GM21723 (cell line): ENCODE data around the gene PPP3CA.

Experiments
- ATAC-seq: cut with Tn5 transposase; IDR thresholded peaks from one replicate; pipeline ENCODE4 v1.9.1; 2021; ENCODE audit warnings: mild to moderate bottlenecking, moderate library complexity; ENCODE audit not compliant: unreplicated experiment

The PPP3CA gene

DNA sequence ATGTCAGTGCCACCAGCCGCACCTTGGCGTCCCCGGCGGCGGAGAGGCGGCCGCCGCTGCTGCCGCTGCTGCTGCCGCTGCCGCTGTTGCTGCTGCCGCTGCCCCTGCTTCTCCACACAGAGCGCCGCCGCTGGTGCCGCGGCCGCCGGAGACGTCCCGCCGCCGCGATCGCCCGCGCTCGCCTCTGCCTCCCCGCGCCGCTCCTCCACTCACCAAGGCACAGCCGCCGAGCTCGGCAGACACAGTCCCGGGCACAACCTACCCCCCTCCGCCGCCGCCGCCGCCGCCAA, at the start of gene PPP3CA:
Gene PPP3CA (minus strand): TSS at position 260 of the 290 bp plus-strand sequence.
- ATAC-seq, result peak; percentile 25

DNA sequence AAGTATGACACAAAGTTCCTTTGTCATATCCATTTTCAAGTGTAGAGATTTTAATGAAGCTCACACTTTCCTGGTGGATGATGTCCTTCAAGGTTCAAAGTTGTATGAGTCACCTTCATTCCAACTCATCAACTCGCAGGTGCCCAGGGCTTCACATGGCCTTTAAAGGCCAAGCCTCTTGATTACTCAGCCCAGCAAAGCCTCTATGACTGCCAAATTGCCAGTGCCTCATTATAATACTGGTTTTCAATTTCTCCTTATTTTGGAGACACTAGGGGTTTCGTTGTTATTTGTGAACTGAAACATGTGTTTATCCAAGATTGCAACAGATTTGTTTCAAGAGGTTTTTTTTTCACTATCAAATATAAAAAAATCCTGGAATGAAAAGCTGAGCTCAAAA, 45.9 kb upstream of the PPP3CA start:
- no peak for ATAC-seq

DNA sequence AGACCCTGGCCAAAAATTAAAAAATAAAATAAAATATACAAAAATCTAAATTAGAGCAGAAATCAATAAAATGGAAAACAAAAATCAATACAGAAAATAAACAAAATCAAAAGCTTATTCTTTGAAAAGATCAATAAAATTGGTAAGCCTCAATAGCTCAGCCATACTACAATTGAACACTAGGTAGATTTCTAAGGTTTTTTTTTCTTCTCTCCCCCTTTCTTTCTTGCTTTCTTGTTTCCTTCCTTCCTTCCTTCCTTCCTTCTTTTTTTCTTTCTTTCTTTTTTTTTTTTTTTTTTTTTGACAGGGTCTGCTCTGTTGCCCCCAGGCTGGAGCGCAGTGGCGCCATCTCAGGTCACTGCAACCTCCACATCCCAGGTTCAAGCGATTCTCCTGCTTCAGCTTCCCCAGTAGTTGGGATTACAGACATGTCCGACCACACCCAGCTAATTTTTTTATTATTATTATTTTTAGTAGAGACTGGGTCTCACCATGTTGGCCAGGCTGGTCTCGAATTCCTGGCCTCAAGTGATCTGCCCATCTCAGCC, 23.4 kb upstream of the PPP3CA start:
- ATAC-seq, result no peak

DNA sequence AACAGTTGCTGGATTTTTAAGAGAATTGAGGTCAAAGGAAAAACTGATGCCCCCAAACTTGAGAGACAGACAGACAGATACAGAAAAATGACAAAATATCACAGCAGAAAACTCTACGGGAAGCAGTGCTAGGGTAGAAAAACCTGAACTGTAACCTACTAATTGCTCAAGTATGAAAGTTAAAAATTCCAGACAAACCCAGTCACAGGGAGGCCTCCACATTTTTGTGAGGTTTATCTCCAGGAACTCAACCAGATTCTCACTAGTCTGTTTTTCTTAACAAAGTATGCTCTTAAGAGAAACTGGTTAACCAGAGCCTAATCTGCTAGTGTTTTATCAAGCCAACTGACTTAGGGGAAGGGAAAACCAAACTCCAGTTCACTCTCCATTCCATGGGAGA, 19.9 kb upstream of the PPP3CA start:
- ATAC-seq, result no peak

DNA sequence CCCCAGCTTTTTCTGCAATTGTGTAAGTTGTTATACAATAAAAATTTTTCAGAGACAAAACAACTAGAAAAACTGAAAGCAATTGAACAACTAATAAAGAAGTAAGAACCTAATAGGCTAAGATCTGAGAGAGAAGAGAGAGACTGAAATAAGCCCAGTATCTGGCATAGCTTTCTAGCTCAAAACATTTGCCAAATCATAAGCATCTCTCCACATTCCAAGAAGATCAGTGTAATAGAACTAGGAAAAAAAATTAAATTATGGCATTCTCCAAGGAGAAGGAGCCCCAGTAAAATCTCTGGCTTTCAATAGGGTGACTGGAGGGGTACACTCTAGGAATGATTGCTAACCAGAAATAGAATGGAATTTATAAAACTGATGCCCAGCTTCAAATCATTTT, 19.0 kb upstream of the PPP3CA start:
- ATAC-seq, result no peak

DNA sequence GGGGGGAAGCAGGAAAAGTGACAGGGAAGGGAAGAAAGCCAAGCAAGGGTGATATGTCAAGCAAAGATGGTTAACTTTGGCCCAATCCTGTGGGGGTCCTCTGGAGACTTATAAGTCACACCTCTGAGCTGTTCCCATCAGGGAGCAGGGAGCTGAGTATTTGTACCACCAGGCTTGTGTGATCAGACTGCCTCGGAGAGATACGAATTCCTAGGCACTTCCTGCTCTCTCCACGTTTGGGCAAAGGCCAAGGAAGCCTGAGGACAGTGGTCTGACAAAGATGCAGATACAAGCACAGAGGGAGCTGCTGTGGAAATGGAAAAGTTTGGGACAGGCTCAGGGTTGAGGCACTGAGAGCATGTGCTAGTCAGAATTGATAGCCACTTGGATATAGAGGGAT, 10.4 kb upstream of the PPP3CA start:
- no peak for ATAC-seq

DNA sequence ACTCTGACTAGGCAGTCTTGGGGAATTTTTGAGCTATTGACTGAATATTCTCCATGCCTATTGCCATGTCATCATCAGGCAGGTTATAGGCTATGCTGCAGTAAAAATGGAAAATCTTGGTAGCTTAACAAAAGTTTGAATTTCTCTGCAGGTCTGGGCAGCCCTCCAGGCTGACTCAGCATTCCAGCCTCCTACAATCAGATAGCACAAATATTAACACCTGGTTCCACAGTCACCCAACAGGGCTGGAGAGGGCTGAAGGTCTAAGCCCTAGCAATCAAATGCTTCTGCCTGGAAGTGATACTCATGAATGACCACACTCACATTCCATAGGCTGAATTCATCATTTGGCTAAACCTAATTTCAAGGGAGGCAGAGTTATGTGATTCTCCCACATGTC, 9.6 kb upstream of the PPP3CA start:
- ATAC-seq, result no peak

DNA sequence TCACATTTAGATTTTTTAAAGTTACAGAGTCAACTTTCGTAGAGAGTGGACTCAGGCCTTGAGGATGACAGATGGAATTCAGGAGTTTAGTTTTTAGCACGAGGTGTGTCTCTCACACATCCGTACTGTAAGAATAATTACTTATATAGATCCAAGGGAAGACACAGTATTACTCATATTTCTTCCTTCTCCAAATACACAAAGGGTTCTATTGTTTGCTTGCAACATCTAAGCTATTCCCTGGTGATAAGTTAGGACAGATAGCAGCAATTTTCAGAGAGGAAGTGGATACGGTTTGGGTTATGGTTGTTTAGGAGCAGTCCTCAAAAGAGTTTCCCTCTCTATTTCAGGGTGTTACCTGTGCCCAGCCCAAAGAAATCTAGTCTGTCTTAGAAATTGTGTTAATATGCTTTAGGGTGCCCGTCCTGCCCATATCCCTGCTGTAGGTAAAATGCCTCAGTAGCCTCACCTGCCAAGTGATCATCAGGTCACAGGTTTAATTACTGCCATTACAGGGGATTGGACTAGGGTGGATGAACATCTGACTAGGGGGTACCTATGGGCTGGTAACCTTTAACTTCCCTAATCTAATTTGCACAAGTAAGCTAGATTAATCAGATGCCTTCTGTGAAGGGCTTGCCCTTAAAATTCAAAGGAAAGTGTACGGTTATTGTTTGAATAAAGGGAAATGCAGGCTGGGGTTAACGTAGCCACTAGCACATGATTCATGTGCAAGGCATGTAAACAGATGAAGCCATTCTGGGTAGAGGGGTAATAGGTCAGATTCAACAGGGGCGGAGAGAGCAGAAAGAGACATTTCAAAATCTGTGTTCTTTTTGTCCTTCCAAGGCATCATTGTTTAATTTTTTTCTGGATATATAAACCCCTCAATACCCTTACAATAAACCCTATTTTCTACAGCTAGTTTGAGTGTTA, 8.7 kb upstream of the PPP3CA start:
- ATAC-seq, result no peak

DNA sequence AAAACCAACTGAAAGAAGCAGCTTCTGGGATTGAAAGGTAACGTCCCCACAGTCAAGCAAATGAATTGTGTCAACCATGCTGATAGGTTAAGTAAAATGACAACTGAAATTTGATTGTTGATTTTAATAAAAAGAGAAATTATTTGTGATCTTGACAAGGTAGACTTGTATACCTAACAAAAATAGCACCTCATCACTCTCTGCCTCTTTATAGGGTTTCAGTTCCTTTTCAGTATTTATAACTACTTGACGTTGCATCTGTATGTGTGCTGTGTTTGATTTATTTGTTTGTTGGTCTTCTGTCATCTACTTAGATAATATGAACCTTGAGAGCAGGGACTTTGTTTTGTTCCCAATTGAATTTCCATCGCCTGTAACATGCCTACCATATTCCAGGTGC, 7.9 kb upstream of the PPP3CA start:
- peak; percentile 99 for ATAC-seq

DNA sequence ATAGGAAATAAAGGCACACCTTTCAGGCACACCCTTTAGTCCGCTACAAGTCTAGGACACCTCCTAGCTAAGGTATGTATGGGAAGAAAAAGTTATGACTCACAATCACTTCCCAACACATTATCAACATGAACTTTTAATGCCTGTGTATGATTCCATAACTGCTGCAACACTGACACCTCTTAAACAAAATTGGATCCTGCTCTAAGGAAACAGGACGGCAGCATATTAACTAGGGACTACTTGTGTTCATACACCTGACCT, 2.4 kb upstream of the PPP3CA start:
- no peak for ATAC-seq

DNA sequence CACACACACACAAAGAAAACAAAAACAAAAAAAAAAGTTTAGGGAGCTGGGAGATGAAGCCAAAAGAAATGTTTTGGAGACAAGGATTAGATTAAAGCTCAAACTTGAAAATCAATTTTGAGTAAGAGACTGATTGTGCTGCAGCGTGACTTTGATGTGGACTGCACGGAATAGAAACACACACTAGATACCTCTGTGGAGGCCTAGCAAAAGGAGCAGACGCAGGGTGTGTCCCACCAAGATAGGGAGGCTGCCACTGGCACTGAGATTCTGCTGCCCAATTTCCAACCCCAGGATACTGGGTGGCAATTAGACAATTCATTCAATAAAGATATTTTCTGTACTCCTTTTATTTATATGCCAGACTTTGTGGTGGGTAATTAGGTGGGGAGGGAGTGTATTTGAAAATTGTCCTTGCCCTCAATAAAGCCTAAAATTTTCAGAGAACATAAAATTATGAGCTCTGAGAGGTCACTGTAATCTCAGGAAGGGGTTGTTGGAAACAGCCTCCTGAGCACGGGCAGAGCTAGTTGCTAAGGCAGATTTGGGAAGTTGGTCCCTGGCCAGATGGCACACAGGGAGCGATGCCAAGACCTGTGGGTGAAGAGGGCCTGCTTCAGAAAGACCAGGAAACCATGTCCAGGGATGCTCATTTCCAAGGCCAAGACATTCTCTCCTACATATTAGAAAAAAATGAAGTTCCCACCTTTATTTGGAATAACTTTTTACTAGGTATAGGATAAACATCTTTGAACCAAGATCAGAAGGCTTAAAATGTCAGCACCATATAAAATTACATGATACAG, 1.9 kb upstream of the PPP3CA start:
- ATAC-seq, result no peak

DNA sequence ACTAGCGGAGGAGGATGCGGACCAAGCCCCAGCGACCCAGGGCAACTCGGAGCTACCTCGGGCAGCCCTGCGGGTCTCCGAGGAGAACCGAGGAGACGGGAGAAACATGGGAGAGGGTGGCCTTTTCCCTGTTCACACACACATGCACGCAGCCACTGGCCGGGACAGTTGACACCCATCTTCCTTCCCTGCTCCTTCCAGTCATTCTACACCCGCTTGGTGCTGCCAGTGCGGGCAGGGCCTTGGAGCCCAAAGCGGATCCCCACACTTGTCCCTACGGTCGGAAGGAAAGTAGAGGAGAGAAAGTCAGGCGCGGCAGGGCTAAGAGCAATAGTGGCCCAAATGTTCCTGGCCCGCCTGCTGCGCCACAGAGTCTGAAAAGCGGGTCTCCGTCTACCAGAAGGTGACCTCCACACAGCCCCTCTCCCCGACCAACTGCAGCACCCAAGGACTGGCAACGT, 1.1 kb upstream of the PPP3CA start:
- ATAC-seq, result no peak

DNA sequence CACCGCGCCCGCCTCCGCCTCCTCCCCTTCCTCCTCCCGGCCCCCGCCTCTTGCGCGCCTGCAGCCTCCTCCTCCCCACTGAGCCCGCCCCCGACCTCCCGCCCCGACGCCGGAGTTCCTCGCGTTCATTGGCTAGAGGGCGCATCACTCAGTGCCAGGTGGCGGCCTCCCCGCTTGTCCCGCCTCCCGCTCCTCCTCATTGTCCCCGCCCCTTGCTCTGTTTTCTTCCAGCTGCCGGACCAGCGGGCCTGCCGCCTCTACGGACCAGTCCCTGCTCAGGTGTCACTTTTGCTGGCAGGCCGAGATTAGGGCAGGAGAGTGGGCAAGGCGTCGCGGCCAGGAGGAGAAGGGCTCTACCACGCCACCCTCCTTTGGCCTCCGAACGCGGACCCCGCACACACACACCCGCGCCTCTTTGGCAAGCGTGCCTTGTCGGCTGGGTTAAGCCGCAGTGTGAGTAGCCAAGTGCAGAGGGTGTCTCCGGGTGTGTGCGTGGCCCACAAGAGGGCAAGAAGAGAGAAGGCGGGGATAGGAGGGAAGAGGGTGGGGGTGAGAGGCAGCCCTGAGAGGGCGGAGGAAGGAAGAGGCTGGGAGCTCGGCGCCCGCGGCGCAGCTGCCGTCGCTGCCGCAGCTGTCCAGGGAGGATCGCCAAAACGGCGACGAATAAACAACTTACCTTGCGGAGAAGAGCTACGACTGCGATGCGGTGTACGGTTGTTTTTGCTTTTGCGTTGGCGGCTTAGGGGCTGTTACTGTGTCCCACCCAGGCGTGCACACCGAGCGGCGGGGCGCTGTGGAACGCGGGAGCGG, 436 bp upstream of the PPP3CA start:
- ATAC-seq, result peak; percentile 80

DNA sequence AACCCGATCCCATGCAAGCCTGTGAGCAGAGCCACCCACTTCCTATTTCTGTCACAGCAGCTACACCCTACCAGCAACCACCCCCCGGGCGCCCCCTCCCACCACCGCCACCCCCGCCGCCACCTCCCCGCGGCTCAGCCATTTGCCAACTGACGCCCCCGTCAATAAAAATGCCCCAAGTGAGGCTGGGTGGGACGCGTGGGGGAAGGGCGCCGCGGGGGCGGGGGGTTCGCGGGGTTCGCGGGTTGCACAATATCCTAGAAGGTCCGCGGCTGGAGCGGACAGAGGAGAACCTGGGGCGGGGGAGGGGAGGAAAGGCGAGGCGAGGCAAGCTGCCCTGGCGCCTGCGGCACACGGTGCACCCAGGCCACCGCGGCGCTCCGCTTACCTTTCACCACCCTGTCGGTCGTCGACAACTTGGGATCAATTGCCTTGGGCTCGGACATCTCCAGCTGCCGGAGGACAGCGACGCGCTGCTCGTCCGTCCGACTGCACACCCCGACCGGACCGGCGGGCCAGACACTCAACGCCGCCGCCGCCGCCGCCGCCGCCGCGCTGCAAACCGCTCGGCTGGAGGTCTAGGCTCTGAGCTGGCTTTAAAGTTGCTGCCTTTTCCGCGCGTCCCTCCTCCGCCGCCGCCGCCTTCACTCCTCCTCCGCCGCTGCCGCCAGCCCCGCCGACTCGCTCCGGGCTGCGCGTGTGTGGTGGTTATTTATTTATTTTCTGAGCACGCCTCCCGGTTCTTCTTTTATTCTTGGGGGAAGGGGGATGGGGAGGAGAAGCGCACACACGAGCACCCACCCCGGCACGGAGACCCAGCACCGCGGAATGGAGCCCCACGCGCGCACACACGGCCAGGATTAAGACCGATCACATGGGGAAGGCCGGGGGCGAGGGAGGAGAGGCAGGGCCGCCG, 717 bp downstream of the PPP3CA start:
- ATAC-seq, result peak; percentile 14

DNA sequence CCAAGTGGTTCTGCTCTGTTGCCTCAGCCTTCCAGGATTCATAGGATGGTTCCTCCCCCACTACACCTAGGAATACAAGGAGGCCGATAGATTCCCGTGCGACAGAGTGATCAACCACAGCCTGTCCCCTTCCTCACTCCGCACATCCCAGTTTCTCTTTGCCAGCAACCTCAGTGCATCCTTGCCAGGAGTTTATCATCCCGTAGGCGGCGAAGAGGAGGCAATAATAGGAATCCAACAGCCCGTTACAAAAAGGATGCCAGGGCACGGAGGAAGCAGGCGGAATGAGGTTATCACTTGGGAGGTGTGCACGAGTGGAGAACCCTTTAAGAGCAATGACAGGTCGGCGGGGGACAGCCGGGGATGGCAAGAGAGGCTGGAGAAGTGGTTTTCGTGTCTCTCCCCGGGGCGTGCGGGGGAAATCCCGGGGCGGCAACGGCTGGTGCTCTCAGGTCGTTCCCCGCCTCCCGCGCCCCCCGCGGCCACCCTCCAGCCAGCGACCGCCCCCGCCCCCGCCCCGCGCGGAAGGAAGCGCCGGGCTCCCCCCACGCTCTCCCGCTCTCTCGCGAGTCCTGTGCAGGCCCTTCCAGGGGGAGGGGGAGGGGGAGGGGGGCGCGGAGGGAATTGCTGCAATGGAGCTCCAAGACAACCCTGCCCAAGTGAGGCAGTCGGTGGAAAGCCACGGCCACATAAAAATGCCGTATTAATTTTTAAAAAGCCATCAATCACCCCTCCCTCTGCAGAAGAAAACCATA, 1.6 kb downstream of the PPP3CA start:
- peak; percentile 7 for ATAC-seq

DNA sequence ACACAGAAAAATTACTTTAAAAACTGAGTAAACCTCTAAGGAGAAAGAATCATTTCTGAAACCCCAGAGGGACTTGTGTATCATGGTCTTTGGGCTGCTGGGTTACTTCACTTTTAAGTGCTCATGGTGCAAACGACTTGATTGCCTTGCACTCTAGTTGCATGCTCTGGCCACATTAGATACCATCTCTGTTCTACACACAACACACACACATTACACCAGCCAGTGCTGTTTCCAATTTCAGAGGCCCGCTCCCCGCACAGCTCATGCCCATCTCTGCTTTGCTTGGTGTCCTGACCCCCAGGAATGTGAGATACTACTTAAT, 2.1 kb downstream of the PPP3CA start:
- no peak for ATAC-seq

DNA sequence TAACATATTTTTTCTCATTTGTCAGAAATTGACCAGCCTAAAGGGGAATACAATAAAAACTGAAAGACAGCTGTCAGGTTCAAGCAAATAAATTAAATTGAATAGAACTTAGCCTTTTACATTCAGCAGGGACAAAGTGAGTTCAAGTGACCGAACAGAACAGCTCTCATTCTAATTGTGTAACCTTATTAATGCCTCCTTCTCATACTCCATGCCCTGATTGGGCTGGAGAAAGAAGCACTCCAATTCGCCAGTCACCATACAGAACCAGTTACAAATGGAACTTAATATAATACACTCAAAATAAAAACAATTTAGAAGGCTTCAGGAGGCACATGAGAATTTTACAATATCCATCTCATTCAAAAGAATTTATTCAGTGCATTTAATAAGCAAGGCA, 8.0 kb downstream of the PPP3CA start:
- ATAC-seq, result no peak

DNA sequence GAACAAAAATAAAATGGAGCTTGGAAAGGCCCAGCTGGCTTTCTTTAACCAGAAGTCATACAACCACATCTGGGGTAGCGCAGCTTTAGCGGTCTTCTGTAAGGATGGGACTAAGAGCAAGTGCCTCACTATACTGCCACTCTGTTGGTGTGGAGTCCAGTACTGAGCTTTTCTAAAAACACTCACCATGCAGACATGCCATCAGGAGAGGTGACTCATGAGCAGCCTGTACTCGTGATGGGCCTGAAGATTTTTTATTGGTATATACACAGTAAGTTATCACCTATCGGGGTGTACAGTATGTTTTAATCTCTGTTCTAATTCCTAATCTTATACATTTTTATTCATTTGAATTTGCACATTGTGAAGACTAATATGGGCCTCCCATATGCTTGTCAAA, 9.6 kb downstream of the PPP3CA start:
- no peak for ATAC-seq

DNA sequence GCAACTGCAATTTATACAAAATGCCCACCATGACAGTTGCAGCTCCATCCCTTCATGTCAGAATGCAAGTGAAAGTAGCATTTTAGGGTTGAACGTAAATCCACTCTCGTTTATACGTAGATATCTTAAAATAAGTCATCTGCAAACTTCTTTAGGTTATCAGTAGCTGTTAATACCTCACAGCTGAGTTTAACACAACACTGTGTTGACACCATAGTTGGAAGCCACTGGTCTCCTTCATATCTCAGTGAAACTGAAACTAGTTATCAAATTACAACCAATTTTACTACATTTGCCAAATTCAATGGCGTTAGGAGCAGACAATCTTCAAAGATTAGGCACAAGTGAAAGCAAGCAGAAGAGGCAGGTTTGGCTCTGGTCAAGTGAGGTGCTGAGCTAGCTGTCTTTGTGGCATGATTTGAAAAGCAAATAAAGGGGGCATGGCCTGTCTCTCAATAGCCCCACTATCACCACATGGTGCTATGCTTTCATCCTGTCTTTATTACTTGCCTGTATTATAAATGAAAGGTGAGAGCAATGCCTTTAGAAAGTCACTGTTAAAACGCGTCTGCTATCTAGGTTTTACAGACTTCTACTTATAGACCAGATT, 12.3 kb downstream of the PPP3CA start:
- no peak for ATAC-seq
